Esophagus muscularis mucosa (tissue), 4 donors: ENCODE measurements around the gene DHX16. TPM values are rescaled to one million over a fixed set of nuclear protein-coding genes. Genes with fewer than 3 reads are reported as not detected.

Experiments
- DNase-seq: peaks from one replicate; pipeline ENCODE4 v3.0.0-alpha.2; 2017; ENCODE audit errors: extremely low spot score
- H3K27ac ChIP-seq, 4 donors: fragments of 200-600 bp; sonication (generic); replicated peaks in 1 of 4; 1 replicate in 3 of 4; 2 replicates in 1 of 4; pipeline ENCODE4 v1.5.1; 2016 to 2019; ENCODE audit warnings: mild to moderate bottlenecking in 1 of 4
- H3K27me3 ChIP-seq, 4 donors: fragments of 200-600 bp; sonication (generic); one replicate each; pipeline versions ENCODE4 v1.5.1 to v1.6.0; 2016 to 2019
- H3K36me3 ChIP-seq, 4 donors: fragments of 200-600 bp; sonication (generic); one replicate each; pipeline ENCODE4 v1.5.1; 2016 to 2019
- H3K4me1 ChIP-seq, 4 donors: fragments of 200-600 bp; sonication (generic); one replicate each; pipeline ENCODE4 v1.5.1; 2016 to 2019
- H3K4me3 ChIP-seq, 4 donors: fragments of 200-600 bp; sonication (generic); 1 replicate in 2 of 4; 2 replicates in 2 of 4; pipeline ENCODE4 v1.5.1; 2016 to 2019; ENCODE audit warnings: mild to moderate bottlenecking in 4 of 4, moderate library complexity in 1 of 4
- H3K9me3 ChIP-seq, 4 donors: fragments of 200-600 bp; sonication (generic); 1 replicate in 3 of 4; 2 replicates in 1 of 4; pipeline ENCODE4 v1.5.1; 2016 to 2019
- CTCF ChIP-seq, 3 experiments: fragments of 200-600 bp in 2 of 3; fragments of 450-650 bp in 1 of 3; sonication (generic) in 2 of 3; IDR thresholded peaks; one replicate each; pipeline ENCODE4 v1.5.1; 2017 to 2019; ENCODE audit warnings: antibody characterized with exemption in 3 of 3, mild to moderate bottlenecking in 2 of 3, moderate library complexity in 1 of 3
- EP300 ChIP-seq: sonication (generic); formaldehyde crosslinking; IDR thresholded peaks from one replicate; pipeline ENCODE4 v1.6.1; 2017; ENCODE audit warnings: antibody characterized with exemption
- POLR2A ChIP-seq: fragments of 450-650 bp; IDR thresholded peaks from one replicate; pipeline ENCODE4 v1.6.1; 2017; ENCODE audit warnings: antibody characterized with exemption, moderate library complexity, mild to moderate bottlenecking, low read depth
- POLR2AphosphoS5 ChIP-seq, 2 donors: sonication (generic); formaldehyde crosslinking; IDR thresholded peaks; one replicate each; pipeline ENCODE4 v1.6.1; 2017; ENCODE audit warnings: antibody characterized with exemption in 2 of 2
- WGBS: methylation state at CpG from one replicate; pipeline ENCODE4 v1.1.5; 2018; 5-methylcytosine and 5-hydroxymethylcytosine counted together
- intact Hi-C: fragments of 100-400 bp; cut with DNase I; formaldehyde crosslinking; loops from one replicate; pipeline ENCODE4 v1.15.1; 2023
- total RNA-seq, 4 donors: library from RNA; depleted of rRNA; stranded (reverse); fragments of >200 nt; gene quantifications; one replicate each; pipeline versions ENCODE4 v1.1.0 to v1.2.1, GENCODE V29; 2016

DHX16 gene
- total RNA-seq, 4 donors from 2014 or later, result 20.3 to 41.1 (median 31.1) TPM

DNA sequence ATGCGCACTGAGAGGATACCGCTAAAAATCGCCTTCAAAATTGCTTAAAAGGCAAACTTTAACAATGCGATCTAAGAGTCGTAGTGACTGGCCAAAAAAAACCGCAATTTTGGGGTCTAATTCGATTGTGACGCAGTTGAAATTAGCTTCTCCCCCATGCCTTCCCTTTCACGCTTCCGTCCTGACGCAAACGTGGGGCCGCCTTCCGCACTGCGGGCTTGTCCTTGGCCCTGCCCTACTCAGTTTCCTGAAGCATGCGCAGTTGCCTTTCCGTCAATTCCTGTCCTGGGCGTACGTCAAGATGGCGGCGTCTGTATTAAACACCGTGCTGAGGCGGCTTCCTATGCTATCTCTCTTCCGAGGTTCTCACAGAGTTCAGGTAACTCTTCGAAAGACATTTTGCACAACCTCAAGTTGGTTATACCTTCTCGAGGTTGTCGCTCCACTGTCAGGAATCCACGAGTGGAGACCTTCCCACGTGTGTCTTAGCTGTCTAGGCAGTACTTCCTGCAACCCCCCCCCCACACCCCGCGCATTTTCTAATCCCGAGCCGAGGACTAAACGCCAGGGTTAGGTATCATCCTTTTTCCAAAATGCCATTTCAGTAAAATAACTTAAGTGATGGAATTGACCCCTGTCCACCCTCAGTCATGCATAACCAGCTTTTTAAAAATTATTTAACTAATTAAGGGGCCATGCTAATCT, 55.1 kb downstream of the DHX16 start, which contains the start of gene MRPS18B:
Gene MRPS18B, plus strand, starts transcription at position 276 of the 705 bp plus-strand sequence. Its CDS starts 26 bp downstream, at position 302.
- H3K36me3 ChIP-seq, result peaks cover 34 to 53% (median 43%) of the 10 kb centered on the region in 4 donors
- H3K27me3 ChIP-seq, result no peaks in the 10 kb centered on the region
- H3K4me1 ChIP-seq, result peaks cover 30 to 40% (median 37%) of the 10 kb centered on the region in 4 donors
- intact Hi-C loops, result loop anchor here (2.0 kb wide), 1 partner anchor 103 kb away; the partner anchor contains the start of gene TUBB
- peak; percentile 99 for DNase-seq
- WGBS, result 0% methylated on average over 34 of the region's 34 CpGs
- no peaks in the 10 kb centered on the region for H3K9me3 ChIP-seq
- peak in 1 of 2 donors; percentile 94 for TF ChIP-seq POLR2AphosphoS5 (IDR thresholded peaks at IDR 0.05)
- no peak for TF ChIP-seq EP300
- peak; percentile 84 for TF ChIP-seq POLR2A
- TF ChIP-seq CTCF (IDR thresholded peaks at IDR 0.05), result no peak
- peak within 1 kb of the TSS; percentile 90 to 98 (median 96) for H3K27ac ChIP-seq
- H3K4me3 ChIP-seq, result peak within 1 kb of the TSS; percentile 68 to 91 (median 76)

DNA sequence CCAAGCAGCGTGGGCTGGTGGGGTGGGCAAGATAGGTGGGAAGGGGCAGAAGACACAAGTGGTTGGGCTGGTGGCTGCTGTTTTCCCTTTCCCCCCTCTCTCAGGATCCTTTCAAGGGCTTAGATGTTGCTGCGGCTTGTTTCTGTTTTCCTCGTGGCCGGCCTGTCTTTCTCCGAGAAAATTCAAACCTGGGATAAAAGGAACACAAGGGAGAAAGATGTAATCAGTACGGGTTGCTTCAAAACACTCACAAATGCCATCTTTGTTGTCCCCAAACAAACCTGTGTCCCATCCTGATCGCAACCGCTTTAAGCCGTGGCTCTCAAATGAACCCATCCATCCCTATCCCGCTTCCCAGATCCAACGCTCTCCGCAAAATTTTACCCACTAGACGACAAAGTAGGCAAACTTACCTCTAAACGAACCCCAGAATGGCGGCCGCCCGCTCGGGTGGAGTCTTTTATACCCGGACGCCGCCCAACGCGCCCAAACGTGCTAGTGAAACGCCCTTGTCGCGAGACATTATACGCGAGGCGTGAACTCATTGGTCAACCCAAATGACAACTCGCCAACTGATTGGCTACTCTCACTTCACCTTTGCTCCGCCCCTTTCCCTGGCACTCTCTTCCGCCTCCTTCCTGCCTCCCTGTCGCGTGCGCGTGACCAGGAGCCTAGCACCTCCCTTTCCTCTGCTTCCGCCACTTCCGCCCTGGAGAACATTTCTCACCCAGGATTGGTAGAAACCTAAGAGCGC, 55.8 kb downstream of the DHX16 start, which contains the start of gene PPP1R10:
Gene PPP1R10, minus strand, starts transcription at position 433 of the 754 bp plus-strand sequence. CDS start 7,299 bp downstream, outside the sequence.
- WGBS, result under 1% methylated on average over 40 of the region's 40 CpGs
- Histone ChIP-seq H3K4me1 (peaks cover 38 to 48% (median 44%) of the 10 kb centered on the region in 4 donors), H3K36me3 (peaks cover 27 to 46% (median 36%) of the 10 kb centered on the region in 4 donors), H3K27me3 (no peaks in the 10 kb centered on the region), H3K9me3 (no peaks in the 10 kb centered on the region), H3K27ac (peak within 1 kb of the TSS; percentile 90 to 98 (median 96)), H3K4me3 (peak within 1 kb of the TSS; percentile 68 to 91 (median 76))
- intact Hi-C loops, result loop anchor here (2.0 kb wide), 1 partner anchor 104 kb away; the partner anchor contains the start of gene TUBB
- TF ChIP-seq CTCF (IDR thresholded peaks at IDR 0.05) (no peak), POLR2A (peak; percentile 99), POLR2AphosphoS5 (IDR thresholded peaks at IDR 0.05) (peak in 1 of 2 donors; percentile 97), EP300 (no peak)
- peak; percentile 100 for DNase-seq

DNA sequence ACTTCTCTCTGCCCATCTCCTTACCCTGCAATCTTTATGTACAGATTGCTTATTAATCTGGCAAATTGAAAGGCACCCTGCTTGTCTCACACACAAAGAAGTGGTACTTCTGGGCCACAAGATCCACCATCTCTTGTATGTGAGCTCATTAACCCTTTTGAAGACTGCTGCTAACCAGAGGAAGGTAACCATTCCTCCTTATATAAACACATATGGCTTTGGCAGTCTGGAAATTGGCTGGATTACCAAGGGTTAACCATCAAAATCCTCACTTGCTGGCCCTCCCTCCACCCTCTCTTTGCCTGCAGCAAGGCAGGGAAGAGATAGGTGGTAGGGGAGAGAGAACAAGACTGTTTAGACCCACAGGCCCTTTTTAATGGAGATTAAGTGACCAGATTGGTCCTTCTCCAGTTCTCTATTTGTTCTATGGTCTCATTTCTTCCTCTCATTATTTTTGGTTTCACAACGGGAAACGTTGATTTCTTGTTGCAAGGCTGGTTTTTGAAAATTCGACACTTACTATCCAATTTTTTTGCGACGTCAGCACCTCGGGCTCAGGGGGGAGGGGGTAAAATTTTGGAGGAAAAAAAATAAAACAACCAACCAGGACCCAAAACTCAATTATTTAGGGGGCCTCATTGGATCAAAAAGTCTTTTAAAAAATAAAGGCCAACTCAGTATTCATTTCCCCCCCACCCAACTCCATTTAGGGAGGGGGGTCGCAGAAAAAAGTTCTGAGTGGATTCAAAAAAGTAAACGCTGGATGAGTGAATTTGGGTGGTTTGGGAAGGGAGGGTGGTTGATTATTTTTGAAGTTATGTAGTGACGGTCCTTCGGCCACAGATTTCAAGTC, 56.6 kb downstream of the DHX16 start:
- Histone ChIP-seq H3K4me1 (peaks cover 46 to 56% (median 52%) of the 10 kb centered on the region in 4 donors), H3K9me3 (no peaks in the 10 kb centered on the region), H3K27ac (peak overlapping the region; percentile 90 to 98 (median 96)), H3K36me3 (peaks cover 19 to 38% (median 28%) of the 10 kb centered on the region in 4 donors), H3K4me3 (peak overlapping the region; percentile 68 to 91 (median 76)), H3K27me3 (no peaks in the 10 kb centered on the region)
- intact Hi-C loops, result loop anchor here (2.0 kb wide), 1 partner anchor 105 kb away; the partner anchor contains the start of gene TUBB
- 0% methylated on average over 10 of the region's 10 CpGs for WGBS
- no peak for TF ChIP-seq EP300
- TF ChIP-seq POLR2AphosphoS5 (IDR thresholded peaks at IDR 0.05), result peak in 1 of 2 donors; percentile 69
- TF ChIP-seq POLR2A, result peak; percentile 31
- no peak for DNase-seq

DNA sequence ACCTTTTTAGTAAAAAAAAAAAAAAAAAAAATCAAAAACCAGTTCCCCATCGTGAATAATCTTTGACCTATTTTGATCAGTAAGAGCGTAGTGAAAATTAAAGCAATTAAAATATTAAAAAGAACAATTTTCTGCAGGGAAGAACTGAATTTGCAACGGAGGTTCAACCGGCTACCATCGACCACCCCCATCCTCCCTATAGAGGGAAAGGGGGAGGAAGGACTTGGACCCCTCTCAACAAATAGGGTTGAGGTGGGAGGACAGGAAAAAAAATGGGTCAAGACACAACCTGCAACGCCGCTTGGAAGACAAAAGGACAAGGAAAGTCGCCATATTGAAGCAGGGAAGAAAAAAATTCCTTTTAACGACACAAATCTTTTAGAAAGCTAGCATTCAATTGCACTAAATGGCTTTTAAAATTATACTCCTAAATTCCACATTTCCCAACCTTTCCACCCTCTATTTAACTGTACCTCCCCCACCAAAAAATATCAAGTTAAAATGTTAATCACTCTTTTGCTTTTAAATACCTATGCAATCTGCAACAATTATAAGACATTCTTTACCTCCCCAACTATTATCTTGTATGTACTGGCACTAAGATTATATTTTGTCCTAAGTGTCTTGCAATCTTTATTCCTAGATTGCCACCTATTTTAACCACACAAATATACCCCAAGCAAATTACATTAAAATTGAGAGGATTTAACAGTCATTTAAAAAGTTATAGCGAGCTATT, 57.4 kb downstream of the DHX16 start:
- intact Hi-C loops, result no loop called here
- DNase-seq, result no peak
- H3K9me3 ChIP-seq, result no peaks in the 10 kb centered on the region
- under 1% methylated on average over 10 of the region's 10 CpGs for WGBS
- TF ChIP-seq POLR2AphosphoS5 (IDR thresholded peaks at IDR 0.05), result no peak
- TF ChIP-seq POLR2A, result no peak
- no peak for TF ChIP-seq CTCF (IDR thresholded peaks at IDR 0.05)
- TF ChIP-seq EP300, result no peak
- peaks cover 54 to 62% (median 59%) of the 10 kb centered on the region in 4 donors for H3K4me1 ChIP-seq
- H3K36me3 ChIP-seq, result peaks cover 11 to 30% (median 20%) of the 10 kb centered on the region in 4 donors
- H3K27ac ChIP-seq, result peak overlapping the region; percentile 90 to 98 (median 96)
- H3K27me3 ChIP-seq, result no peaks in the 10 kb centered on the region
- peak overlapping the region; percentile 68 to 91 (median 76) for H3K4me3 ChIP-seq
